Measurements from ENCODE around the gene PTPN9. TPM values are rescaled to one million over a fixed set of nuclear protein-coding genes. Genes with fewer than 3 reads are reported as not detected.

Gene PTPN9
- total RNA-seq, 1 donor from 2014 or later: 8.6 TPM

- no peak overlapping the region for H3K4me3 ChIP-seq
- no peaks in the 10 kb centered on the region for H4K20me1 ChIP-seq (ENCODE audit: low read depth)
- H3K9ac ChIP-seq: no peak overlapping the region
- H3K27me3 ChIP-seq: no peaks in the 10 kb centered on the region
- TF ChIP-seq CTCF (IDR thresholded peaks at IDR 0.05) (no peak), EZH2phosphoT487 (IDR thresholded peaks at IDR 0.05) (no peak), EZH2 (IDR thresholded peaks at IDR 0.05) (no peak)
- no peak overlapping the region for H2AFZ ChIP-seq (replicated peaks)
- H3K9me3 ChIP-seq (ENCODE audit: low read depth): no peaks in the 10 kb centered on the region
- H3K4me3 Mint-ChIP-seq: no peak overlapping the region
- H3K4me1 ChIP-seq: no peaks in the 10 kb centered on the region
- no peak overlapping the region for H3K4me2 ChIP-seq
- H3K36me3 Mint-ChIP-seq: peaks cover 12% of the 10 kb centered on the region
- no peaks in the 10 kb centered on the region for H3K9me3 Mint-ChIP-seq
- no peaks in the 10 kb centered on the region for H3K27me3 Mint-ChIP-seq (ENCODE audit: insufficient read depth, low read depth)
- no peaks in the 10 kb centered on the region for H3K4me1 Mint-ChIP-seq
- H3K27ac ChIP-seq: no peak overlapping the region
- no peaks in the 10 kb centered on the region for H3F3A ChIP-seq (ENCODE audit: low read depth)
- H3K79me2 ChIP-seq (ENCODE audit: low read depth): no peaks in the 10 kb centered on the region
- H3K27ac Mint-ChIP-seq: no peak overlapping the region
- no peak for DNase-seq (ENCODE audit: low spot score)
- H3K36me3 ChIP-seq: no peaks in the 10 kb centered on the region
Observed at GRCh38 chr15:75598361-75598760, 19.2 kb upstream of the PTPN9 start.

- Histone ChIP-seq H3K36me3 (no peaks in the 10 kb centered on the region), H3K27me3 (no peaks in the 10 kb centered on the region), H3K9me3 (ENCODE audit: low read depth) (no peaks in the 10 kb centered on the region), H3K4me1 (no peaks in the 10 kb centered on the region), H4K20me1 (ENCODE audit: low read depth) (no peaks in the 10 kb centered on the region), H3K4me2 (no peak overlapping the region), H3K4me3 (no peak overlapping the region), H3K9ac (no peak overlapping the region), H3F3A (ENCODE audit: low read depth) (no peaks in the 10 kb centered on the region), H2AFZ (replicated peaks) (no peak overlapping the region), H3K27ac (no peak overlapping the region), H3K79me2 (ENCODE audit: low read depth) (no peaks in the 10 kb centered on the region)
- Mint-ChIP-seq H3K36me3 (peaks cover 12% of the 10 kb centered on the region), H3K9me3 (no peaks in the 10 kb centered on the region), H3K27me3 (ENCODE audit: insufficient read depth, low read depth) (no peaks in the 10 kb centered on the region), H3K4me1 (no peaks in the 10 kb centered on the region), H3K4me3 (no peak overlapping the region), H3K27ac (no peak overlapping the region)
- peak; percentile 24 for DNase-seq (ENCODE audit: low spot score)
- TF ChIP-seq EZH2 (IDR thresholded peaks at IDR 0.05) (no peak), CTCF (IDR thresholded peaks at IDR 0.05) (peak; percentile 40), EZH2phosphoT487 (IDR thresholded peaks at IDR 0.05) (no peak)
Observed at GRCh38 chr15:75597667-75598341, 18.7 kb upstream of the PTPN9 start.

- Mint-ChIP-seq H3K36me3 (peaks cover 12% of the 10 kb centered on the region), H3K4me3 (no peak overlapping the region), H3K27me3 (ENCODE audit: insufficient read depth, low read depth) (no peaks in the 10 kb centered on the region), H3K27ac (no peak overlapping the region), H3K4me1 (peaks cover 4% of the 10 kb centered on the region), H3K9me3 (no peaks in the 10 kb centered on the region)
- Histone ChIP-seq H3K79me2 (ENCODE audit: low read depth) (no peaks in the 10 kb centered on the region), H3K27me3 (no peaks in the 10 kb centered on the region), H3F3A (ENCODE audit: low read depth) (no peaks in the 10 kb centered on the region), H3K4me1 (no peaks in the 10 kb centered on the region), H3K4me3 (no peak overlapping the region), H3K4me2 (no peak overlapping the region), H4K20me1 (ENCODE audit: low read depth) (no peaks in the 10 kb centered on the region), H3K27ac (no peak overlapping the region), H3K9ac (no peak overlapping the region), H2AFZ (replicated peaks) (no peak overlapping the region), H3K36me3 (no peaks in the 10 kb centered on the region), H3K9me3 (ENCODE audit: low read depth) (no peaks in the 10 kb centered on the region)
- TF ChIP-seq EZH2phosphoT487 (IDR thresholded peaks at IDR 0.05): no peak
- TF ChIP-seq EZH2 (IDR thresholded peaks at IDR 0.05): no peak
- no peak for TF ChIP-seq CTCF (IDR thresholded peaks at IDR 0.05)
- no peak for DNase-seq (ENCODE audit: low spot score)
Observed at GRCh38 chr15:75596703-75597345, 17.7 kb upstream of the PTPN9 start.

Data from neural progenitor cell (in vitro differentiated cells).